Activated CD8-positive, alpha-beta memory T cell treated with anti-CD3 and anti-CD28 coated beads for 48 hours (primary cell): ENCODE results near the gene MOGAT1.
"Not testable (repeated sequence)": the region's sequence is repeated elsewhere in the genome, so short reads cannot be mapped to it uniquely, and the experiment has no call there.

Experiments
- DNase-seq, 3 experiments: peaks; one replicate each; pipeline ENCODE4 v3.0.0-alpha.2; 2020; ENCODE audit warnings: low read depth in 2 of 3, low spot score in 2 of 3

MOGAT1 gene

DNA sequence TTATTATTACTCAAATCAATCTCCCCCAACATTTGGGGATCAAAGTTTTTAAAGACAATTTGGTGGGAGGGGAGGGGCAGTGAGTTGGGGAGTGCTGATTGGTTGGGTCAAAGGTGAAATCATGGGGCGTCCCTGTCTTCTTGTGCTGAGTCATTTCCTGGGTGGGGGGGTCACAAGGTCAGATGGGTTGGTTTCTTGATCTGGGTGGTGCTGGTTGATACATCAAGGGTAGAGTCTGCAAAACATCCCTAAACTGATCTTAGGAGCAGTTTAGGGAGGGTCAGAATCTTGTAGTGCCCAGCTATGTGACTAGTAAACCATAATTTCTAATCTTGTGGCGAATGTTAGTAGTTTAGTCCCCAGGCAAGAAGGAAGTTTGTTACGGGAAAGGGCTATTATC, 67.4 kb downstream of the MOGAT1 start:
- no peak for DNase-seq

DNA sequence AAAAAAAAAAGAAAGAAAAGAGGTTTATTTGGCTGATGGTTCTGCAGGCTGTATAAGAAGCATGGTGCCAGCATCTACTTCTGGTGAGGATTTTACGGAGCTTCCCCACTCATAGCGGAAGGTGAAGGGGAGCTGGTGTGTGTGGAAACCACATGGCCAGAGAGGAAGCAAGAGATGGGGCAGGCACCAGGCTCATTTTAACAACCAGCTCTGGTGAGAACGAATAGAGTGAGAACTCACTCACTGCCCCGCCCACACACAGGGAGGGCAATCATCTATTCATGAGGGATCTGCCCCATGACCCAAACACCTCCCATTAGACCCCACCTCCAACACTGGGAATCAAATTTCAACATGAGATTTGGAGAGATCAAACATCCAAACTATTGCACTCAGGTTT, 68.5 kb downstream of the MOGAT1 start:
- no peak for DNase-seq

DNA sequence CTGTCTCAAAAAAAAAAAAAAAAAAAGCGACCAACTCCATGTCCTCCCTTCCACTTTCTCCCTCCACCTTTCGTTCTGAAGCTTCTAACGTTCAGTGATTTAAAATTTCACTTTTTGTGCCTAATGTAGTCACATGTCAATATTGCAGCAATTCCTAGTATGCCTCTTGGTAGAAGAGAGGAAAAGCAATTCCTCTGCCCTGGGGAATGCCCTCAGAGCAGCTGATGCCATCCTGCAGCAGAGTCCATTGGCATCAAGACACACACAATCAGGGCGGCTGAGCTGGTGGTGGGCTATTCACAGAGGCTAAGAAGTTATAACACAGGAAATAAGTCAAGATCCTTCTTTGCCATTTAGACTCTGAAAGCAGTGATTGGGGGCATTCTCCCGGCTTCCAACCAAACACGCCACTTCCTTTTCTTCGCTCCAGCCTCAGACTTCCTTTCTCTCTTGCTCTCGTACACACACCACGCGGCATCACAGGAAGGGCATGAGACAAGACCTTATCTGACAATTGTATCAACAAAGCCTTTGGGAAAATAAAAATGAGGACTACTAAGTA, 71.9 kb downstream of the MOGAT1 start:
- no peak for DNase-seq

DNA sequence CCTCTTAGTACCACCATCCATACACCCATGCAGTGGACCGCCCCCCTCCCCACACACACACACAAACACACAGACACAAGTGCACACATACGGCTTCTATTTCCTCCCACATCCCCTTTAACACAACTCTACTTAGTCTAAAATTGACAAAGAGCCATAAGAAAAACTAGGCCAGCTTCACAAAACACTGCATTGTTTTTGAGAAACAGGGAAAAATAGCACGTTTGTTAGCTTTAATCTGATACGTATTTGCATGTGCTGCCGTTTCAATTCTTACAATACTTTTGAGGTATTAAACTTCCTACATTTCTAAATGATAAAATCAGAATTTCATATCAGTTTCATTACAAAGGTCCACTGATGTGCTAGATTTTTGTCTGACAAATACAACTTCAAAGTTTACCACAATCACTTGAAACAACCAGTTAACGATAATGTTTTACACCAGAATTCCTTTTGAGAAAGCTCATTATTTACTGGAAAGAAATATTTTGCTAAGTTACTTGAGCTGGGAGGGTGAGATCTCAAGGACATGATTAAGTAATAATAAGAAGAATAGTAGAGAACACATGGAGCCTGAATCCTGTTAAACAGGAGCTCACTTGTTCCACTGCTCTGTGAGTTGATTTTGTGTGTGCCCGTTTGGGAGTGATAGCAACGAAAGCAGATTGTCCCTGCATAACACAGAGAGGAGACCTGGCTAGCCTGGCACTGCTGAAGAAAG, 74.5 kb downstream of the MOGAT1 start:
- no peak for DNase-seq

DNA sequence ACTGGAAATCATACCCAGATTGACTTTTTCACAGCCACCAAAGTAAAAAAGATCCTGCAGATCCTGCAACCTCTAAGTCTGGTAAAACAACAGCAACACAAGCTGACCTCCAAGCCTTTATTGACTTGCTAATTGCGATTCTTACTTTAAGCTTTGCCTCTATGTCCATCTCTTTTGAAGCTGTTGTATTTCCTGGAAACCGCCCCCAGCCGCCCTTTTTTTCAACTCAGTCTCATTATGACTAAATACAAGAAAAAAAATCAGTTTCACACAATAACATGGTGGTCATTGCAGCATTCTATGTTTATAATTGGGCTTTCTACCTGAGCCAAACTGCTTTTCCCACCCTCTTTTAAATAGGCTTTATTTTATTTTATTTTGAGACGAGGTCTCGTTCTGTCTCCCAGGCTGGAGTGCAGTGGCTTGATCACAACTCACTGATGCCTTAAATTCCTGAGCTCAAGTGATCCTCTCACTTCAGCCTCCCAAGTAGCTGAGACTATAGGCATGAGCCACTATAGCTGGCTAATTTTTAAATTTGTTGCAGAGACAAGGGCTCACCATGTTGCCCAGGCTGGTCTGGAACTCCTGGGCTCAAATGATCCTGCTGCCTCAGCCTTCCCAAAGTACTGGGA, 76.2 kb downstream of the MOGAT1 start:
- no peak for DNase-seq

DNA sequence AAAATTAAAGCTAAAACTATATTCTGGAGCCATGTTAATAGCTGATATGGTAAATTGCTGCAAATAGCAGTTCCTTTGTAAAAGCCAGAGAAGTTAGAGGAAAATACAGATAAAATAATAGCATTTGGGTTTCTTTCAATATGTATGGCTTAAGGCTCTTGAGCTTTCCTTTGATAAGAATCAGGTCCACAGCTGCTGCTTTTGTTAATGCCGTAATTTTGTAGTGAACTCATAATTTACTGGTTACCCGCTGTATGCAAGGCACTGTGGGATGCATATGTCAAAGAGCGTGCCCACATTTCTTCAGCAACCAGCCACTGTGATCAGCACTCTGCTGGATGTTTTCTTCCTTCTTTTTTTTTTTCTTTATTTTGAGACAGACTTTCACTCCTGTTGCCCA, 79.1 kb downstream of the MOGAT1 start:
- DNase-seq = no peak

DNA sequence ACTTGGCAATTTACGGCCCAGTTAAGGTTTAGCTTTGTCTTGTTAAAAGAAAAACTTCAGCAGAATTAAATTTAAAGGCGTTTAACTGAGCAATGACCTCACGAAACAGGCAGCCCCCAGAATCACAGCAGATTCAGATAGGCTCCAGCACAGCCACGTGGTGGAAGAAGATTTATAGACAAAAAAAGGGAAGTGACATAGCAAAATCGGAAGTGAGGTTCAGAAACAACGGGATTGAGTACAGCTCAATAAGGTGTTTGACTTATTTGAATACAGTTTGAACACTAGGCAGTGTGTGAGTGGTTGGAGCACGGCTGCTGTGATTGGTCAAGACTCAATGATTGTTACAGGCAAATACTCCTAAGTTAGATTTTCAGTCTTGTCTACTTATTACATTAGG, 79.8 kb downstream of the MOGAT1 start:
- DNase-seq = no peak

DNA sequence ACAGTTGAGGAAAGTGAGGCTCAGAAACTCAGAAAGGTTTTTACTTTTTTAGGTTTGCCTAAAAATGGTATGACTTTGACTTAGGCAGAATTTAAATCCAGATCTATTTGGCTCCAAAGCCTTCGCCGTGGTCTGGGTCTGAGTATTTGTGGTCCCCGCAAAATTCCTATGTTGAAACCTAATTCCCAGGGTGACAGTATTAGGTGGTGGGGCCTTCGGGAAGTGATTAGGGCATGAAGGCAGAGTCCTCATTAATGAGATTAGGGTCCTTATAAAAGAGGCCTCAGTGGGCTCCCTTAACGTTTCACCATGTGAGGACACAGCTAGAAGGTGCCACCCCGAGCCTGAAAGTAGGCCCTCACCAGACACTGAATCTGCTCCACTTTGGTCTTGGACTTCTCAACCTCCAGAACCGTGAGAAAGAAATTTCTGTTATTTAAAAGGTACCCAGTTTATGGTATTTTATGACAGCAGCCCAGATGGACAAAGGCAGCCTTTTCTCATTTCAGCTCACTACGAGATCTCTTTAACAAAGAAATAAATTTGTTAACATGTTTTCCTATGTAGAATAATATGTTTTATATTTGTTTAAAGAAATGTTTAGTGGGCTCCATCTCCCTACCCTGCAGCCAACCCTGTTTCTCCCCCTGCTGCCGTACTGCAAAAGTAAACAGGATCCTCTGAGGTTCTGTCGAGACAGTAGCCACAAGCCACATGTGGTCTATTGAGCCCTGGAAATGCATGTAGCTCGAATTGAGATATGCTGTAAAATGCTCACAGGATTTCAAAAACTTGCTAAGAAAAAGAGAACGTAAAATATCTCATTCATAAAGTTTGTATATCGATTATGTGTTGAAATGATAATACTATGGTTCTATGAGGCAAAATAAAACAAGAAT, 80.6 kb downstream of the MOGAT1 start:
- DNase-seq = no peak

DNA sequence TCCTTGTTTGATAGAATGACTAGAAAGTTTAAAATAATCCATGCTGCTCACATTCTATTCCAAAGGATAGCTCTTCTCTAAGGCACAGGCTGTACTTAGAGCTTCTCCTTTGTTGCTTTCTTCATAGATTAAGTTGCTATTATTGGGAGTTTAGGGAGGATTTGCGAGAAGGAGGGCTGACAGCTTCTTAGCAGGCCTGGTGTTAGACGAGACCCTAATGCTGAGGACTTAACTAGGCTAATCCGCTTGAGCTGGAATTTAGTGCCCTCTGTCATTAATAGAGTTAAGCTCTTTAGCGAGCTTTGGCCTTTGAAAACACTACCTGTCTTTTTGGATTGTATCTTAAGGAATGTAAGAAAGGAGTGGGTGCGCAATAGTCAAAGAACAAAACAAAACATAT, 81.3 kb downstream of the MOGAT1 start:
- DNase-seq = no peak

DNA sequence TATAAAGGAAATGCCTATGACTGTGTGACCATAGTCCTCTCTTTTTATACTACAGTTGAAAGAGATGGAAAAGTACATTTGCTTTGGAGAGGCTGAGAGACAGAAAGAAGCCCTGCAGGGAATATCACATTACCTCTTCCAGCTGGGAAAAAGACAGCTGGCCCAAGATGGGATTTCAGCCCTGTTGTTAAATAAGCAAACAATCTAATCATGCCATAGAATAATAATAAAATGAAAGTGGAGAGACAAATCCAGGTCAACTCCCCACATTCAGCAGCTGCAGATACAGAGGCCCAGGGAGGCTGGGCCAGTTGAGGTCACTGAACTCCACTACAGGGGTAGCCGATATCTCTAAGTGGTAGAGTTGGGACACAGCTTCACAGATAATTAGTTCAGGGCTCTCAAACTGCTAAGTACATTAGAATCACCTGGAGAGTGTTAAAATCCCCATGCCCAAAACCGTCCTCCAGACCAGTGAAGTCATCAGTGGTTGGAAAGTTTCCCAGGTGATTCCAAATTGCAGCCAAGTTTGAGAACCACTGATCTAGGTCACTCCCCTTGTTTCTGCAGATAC, 81.9 kb downstream of the MOGAT1 start:
- DNase-seq = no peak

DNA sequence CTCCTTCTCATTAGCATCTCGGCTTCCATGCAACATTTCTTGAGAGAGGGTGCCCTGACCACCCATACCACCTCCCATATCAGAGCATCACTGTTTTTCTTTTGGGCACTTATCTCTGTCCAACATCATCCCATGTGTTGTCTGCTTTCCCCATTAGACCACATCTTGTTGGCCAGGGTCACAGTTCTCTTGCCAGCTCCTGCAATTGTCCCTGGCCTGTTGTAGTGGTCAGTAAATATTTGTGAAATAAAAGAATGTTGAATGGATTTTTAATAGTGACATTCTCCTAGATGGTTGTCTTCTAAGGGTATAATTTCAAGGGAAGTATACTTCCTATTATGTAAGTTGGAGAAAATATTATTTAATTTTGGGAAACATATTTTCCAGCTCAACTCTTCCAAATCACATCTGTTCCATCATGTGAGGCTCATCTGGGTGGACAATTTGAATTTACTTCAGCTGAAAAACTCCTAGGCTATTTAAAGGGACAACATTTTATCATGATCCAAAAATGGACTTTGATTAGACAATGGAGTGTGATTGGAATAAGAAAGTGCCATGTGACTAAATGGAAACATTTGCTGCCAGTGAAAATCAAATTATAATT, 83.0 kb downstream of the MOGAT1 start:
- DNase-seq = no peak

DNA sequence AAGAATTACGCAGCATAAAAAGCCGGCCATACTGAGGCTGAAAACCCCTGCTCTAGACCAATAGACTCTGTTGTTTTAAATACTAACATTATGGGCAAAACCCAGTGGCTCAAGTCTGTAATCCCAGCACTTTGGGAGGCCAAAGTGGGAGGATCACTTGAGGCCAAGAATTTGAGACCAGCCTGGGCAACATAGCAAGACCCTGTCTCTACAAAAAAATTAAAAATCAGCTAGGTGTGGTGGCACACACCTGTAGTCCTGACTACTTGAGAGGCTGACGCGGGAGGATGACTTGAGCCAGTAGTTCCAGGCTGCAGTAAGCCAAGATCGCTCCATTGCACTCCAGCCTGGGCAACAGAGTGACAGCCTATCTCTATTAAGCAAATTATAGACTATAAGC, 84.1 kb downstream of the MOGAT1 start:
- DNase-seq = not testable (repeated sequence)

DNA sequence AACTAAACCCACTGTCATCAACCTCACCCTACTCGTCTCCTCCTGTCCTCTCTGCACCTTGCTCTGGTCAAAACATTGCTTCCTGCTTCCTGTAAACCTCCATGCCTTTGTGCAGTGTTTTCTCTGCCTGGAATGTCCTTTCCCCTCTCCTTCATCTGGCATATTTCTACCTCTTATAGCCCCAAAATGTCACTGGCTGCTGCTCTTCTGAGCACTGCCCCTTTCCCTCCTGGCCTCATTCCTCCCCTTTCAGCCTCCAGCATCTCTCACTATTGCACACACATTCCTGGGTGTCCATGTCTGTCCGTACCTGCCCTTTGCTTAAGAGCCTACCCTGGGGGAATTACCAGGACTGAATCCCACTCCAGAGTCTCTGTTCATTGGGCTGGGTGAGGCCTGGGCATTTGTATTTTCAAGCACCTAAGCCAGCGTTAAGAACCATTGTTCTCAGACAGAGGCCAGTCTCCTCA, 84.9 kb downstream of the MOGAT1 start:
- no peak for DNase-seq

DNA sequence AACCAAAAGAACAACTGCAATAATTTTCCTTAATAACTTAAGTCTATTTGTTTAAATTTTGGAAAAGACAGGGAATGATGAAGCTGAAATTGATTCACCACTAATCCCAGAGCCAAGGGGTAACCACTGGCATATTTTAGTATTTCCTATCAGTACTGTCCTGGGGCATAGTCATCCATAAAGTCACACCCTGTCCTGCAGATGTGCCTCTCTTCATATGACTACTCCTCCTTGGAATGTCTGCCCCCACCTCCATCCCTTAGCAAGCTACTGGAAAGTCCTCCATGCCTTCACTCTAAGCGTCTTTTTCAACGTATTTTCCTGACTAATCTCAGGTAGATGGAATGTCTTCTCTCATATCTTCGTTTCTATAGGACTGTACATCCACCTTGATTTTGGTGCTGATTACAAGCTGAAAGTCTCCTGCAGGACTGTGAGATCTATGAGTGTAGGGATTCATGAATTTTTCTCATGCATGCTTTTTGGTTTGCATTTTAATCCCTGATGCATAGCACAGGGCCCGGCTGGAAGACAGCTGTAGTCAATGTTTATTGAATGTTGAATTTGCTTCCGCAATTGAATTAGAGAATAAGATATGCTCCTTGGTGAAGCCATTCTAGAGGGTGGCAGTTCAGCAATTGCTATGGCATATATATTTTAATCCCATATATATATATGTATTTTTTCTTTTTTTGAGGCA, 85.6 kb downstream of the MOGAT1 start:
- DNase-seq = no peak
